IPS DF 6.9 (cell line): ENCODE measurements around the gene FAM3A.

ENCODE experiments used
- DNase-seq: peaks from one replicate; pipeline ENCODE4 v3.0.0-alpha.2; 2013; ENCODE audit warnings: low read depth, low spot score
- H3K27ac ChIP-seq: one replicate; pipeline ENCODE4 v1.5.1; 2013; ENCODE audit warnings: low read length, control low read depth
- H3K27me3 ChIP-seq: 2 replicates; pipeline ENCODE4 v1.6.1; 2013; ENCODE audit warnings: mild to moderate bottlenecking, low read length; ENCODE audit not compliant: control insufficient read depth, insufficient read depth
- H3K36me3 ChIP-seq: 2 replicates; pipeline ENCODE4 v1.6.1; 2013; ENCODE audit warnings: low read length; ENCODE audit not compliant: control insufficient read depth, insufficient read depth
- H3K4me1 ChIP-seq: 2 replicates; pipeline ENCODE4 v1.6.1; 2013; ENCODE audit warnings: low read length; ENCODE audit not compliant: control insufficient read depth, insufficient read depth
- H3K4me3 ChIP-seq: 2 replicates; pipeline ENCODE4 v1.5.1; 2013; ENCODE audit warnings: mild to moderate bottlenecking, low read length
- H3K9me3 ChIP-seq: 2 replicates; pipeline ENCODE4 v1.6.1; 2013; ENCODE audit warnings: low read length, inconsistent platforms; ENCODE audit not compliant: control insufficient read depth, insufficient read depth
- WGBS: extraction: QIAGEN DNeasy Blood & Tissue Kit; methylation state at CpG from one replicate; pipeline ENCODE4 v1.1.7; 2013; ENCODE audit warnings: mixed read lengths, missing lambda C conversion rate; ENCODE audit not compliant: insufficient read length, insufficient coverage; 5-methylcytosine and 5-hydroxymethylcytosine counted together

FAM3A gene

DNA sequence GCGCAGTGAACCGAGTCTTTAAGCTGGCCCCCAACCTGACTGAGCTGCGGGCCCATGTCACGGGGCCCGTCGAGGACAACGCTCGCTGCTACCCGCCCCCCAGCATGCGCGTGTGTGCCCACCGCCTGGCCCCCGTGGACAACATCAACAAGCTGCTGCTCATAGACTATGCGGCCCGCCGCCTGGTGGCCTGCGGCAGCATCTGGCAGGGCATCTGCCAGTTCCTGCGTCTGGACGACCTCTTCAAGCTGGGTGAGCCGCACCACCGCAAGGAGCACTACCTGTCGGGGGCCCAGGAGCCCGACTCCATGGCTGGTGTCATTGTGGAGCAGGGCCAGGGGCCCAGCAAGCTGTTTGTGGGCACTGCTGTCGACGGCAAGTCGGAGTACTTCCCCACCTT, 55.7 kb downstream of the FAM3A start:
- WGBS, result no CpG with 5 or more reads among the region's 26 CpGs
- Histone ChIP-seq H3K36me3 (no peaks in the 10 kb centered on the region; the same call in 1 of the 2 replicates), H3K4me3 (no peak overlapping the region), H3K27me3 (no peaks in the 10 kb centered on the region), H3K4me1 (peaks cover 1% of the 10 kb centered on the region; the same call in 1 of the 2 replicates), H3K27ac (no peak overlapping the region), H3K9me3 (no peaks in the 10 kb centered on the region)
- no peak for DNase-seq

- DNase-seq, result no peak
- no peak overlapping the region for H3K4me3 ChIP-seq
Measured at GRCh38 chrX:154459832-154460231, 56.2 kb downstream of the FAM3A start.

GRCh38 chrX:154458954-154459778, 56.9 kb downstream of the FAM3A start:
- Histone ChIP-seq H3K36me3 (no peaks in the 10 kb centered on the region; the same call in 1 of the 2 replicates), H3K4me1 (peaks cover 1% of the 10 kb centered on the region; the same call in 1 of the 2 replicates), H3K4me3 (peak overlapping the region; percentile 55; the same call in 1 of the 2 replicates), H3K27me3 (no peaks in the 10 kb centered on the region), H3K27ac (no peak overlapping the region), H3K9me3 (no peaks in the 10 kb centered on the region)
- DNase-seq, result no peak
- WGBS, result no CpG with 5 or more reads among the region's 15 CpGs

More at GRCh38 chrX:154459832-154460231, 56.2 kb downstream of the FAM3A start:
- H3K9me3 ChIP-seq, result no peaks in the 10 kb centered on the region
- peaks cover 1% of the 10 kb centered on the region; the same call in 1 of the 2 replicates for H3K4me1 ChIP-seq
- no CpG with 5 or more reads among the region's 14 CpGs for WGBS
- no peak overlapping the region for H3K27ac ChIP-seq
- no peaks in the 10 kb centered on the region for H3K27me3 ChIP-seq
- H3K36me3 ChIP-seq, result no peaks in the 10 kb centered on the region; the same call in 1 of the 2 replicates

- WGBS, result no CpG with 5 or more reads among the region's 88 CpGs
- H3K9me3 ChIP-seq, result no peaks in the 10 kb centered on the region
Measured at GRCh38 chrX:154458116-154458953, 57.7 kb downstream of the FAM3A start, which contains the start of gene PLXNA3. PLXNA3 (plus strand) TSS chrX:154458281; CDS start chrX:154460184, 1,903 bp downstream.

GRCh38 chrX:154457491-154458115, 58.4 kb downstream of the FAM3A start:
- Histone ChIP-seq H3K36me3 (no peaks in the 10 kb centered on the region; the same call in 1 of the 2 replicates), H3K27ac (no peak overlapping the region), H3K4me1 (peaks cover 1% of the 10 kb centered on the region; the same call in 1 of the 2 replicates), H3K9me3 (no peaks in the 10 kb centered on the region), H3K27me3 (no peaks in the 10 kb centered on the region), H3K4me3 (peak overlapping the region; percentile 55; the same call in 1 of the 2 replicates)
- DNase-seq, result no peak
- WGBS, result no CpG with 5 or more reads among the region's 65 CpGs

More at GRCh38 chrX:154458116-154458953, 57.7 kb downstream of the FAM3A start, which contains the start of gene PLXNA3:
- no peak for DNase-seq
- H3K4me1 ChIP-seq, result peaks cover 1% of the 10 kb centered on the region; the same call in 1 of the 2 replicates
- no peak within 1 kb of the TSS for H3K27ac ChIP-seq
- peak within 1 kb of the TSS; percentile 55 for H3K4me3 ChIP-seq
- no peaks in the 10 kb centered on the region; the same call in 1 of the 2 replicates for H3K36me3 ChIP-seq
- H3K27me3 ChIP-seq, result no peaks in the 10 kb centered on the region
